Smooth muscle cell of the brain vasculature (primary cell): ENCODE measurements around the gene DNAJC17.

Experiments
- DNase-seq: peaks from one replicate; pipeline ENCODE4 v3.0.0-alpha.2; 2012; ENCODE audit warnings: low read depth, low spot score

The DNAJC17 gene

DNA sequence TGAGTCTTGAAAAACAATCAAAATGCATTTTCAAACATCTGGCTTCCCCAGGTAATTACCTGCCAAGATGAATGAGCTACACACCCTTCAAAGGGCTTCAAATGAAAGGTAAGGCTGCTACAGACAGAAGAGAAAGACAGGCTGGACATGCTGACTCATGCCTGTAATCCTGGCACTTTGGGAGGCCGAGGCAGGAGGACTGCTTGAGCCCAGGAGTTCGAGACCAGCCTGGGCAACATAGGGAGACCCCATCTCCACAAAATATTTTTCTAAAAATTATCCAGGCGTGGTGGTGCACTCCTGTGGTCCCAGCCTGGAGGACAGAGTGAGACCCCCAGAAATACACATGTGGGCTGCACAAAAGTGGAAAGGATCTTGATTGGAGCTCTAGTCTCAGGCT lies 14.9 kb downstream of the DNAJC17 start:
- DNase-seq = no peak

DNA sequence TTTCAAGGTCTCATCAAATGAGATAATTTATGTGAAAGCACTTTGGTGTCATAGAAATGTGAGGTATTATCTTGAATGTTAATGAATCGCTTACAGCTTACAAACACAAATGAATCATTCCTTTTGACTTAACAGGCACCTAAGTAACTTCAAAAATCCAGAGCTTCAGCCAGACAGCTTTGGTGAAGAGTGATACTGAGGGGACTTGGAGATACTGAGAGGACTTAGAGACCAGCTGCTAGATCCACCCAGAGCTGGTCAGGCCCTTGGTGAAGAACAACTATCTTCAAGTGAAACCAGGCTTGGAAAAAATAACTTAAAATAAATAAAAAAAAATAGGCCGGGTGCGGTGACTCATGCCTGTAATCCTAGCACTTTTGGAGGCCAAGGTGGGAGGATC lies 16.6 kb downstream of the DNAJC17 start:
- no peak for DNase-seq

DNA sequence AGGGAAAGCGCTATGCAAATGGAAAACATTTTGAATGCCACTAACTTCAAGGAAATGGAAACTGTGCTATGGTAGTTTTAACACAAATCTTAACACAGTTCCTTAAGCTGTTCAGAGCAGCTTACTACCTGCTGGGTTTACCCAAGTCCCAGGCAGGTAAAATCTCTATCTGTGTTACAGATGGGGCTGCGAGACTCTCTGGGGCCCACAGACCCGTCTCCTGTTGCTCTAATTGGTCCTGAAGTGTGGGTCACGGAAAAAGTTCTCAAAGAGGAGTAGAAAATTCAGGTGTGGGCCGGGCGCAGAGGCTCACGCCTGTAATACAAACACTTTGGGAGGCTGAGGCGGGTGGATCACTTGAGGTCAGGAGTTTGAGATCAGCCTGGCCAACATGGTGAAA lies 17.3 kb downstream of the DNAJC17 start:
- DNase-seq = no peak

DNA sequence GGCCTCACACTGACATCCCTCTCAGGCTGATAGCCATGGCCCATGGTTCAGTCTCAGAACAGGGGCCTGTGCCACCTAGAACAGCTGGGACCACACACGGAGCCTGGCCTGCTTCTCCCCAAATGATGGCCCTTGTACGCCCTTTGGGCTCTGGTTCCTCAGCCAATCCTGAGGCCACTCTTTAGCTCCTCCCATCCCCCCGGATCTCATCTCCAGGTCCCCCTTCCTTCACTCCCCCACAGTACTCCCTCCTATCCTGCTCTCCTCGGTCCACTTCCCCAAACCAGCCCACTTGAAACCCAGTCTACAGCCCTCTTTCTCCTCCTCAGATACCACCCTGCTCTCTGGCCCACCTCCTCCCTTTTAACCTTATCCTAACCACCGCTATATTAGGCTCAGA lies 18.2 kb downstream of the DNAJC17 start:
- DNase-seq = no peak

DNA sequence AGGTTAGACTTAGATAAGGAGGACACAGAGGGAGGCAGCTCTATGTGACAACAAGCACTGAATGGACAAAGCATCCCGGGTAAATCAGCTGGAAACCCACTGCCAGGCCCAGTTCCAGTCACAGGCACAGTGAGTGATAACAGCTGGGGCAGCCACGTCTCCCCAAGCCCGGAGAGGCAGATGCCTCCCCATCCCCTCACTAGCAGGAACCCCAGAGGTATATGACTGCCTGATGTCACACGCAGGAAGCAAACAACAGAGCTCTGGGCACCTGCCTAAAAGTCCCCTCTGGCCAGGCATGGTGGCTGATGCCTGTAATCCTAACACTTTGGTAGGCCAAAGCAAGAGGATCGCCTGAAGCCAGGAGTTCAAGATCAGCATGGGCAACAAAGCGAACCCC lies 19.3 kb downstream of the DNAJC17 start:
- DNase-seq = no peak

DNA sequence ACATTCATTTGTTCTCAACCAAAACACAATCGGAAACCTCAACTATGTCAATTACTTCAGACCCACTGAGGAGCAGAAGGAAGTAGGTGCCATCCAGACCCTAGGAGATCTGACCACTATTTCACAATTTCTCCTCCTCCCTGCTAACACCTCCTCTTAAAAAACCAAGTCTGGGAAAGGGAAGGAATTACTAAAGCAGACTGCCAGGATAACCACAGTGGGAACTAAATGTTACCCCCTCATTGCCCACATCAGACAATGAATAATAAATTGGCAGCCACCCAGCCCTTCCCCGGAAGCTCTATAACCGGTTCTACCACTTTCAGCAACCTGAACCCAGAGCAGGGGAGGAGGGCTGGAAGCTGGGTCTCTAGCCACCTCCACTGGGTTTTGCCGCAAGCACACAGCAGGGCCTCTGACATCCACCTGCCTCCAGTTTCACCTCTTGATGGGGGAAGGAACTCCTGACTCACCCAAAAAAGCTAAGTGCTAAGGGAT lies 19.9 kb downstream of the DNAJC17 start:
- DNase-seq = no peak

DNA sequence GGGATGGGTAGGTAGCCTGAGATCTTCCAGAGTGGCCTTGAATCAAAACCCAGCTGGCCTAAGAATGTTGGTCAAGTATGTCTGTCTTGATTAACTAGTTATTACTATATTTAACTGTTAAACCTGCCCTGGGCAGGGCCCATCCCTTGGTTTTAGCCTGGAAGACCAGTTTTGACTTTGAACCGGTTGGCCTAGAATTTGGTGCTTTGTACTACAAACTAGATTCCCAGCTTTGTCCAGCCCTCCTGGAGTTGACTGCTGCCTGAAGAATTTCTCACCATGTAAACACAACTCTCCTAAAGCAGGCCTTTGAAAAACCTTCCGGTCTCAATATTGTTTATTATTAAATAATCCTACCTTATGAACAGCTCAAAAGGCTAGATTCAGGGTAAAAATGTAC lies 21.5 kb downstream of the DNAJC17 start:
- no peak for DNase-seq

DNA sequence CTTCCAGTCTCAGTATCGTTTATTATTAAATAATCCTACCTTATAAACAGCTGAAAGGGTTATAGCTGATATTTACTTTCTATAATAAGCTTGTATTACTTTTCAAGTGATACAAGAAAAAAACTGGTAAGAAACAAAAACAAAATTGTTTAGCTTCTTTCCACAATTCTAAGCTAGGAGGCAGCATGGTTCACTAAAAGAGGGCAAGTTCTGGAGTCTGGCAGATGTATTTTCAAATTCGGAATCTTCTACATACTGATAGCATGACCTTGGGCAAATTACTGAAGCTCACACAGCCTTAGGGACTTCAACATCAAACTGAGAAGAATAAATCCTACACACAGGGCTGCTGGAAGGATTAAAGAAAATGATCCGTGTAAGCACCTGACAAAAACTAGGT lies 22.1 kb downstream of the DNAJC17 start:
- DNase-seq = no peak

DNA sequence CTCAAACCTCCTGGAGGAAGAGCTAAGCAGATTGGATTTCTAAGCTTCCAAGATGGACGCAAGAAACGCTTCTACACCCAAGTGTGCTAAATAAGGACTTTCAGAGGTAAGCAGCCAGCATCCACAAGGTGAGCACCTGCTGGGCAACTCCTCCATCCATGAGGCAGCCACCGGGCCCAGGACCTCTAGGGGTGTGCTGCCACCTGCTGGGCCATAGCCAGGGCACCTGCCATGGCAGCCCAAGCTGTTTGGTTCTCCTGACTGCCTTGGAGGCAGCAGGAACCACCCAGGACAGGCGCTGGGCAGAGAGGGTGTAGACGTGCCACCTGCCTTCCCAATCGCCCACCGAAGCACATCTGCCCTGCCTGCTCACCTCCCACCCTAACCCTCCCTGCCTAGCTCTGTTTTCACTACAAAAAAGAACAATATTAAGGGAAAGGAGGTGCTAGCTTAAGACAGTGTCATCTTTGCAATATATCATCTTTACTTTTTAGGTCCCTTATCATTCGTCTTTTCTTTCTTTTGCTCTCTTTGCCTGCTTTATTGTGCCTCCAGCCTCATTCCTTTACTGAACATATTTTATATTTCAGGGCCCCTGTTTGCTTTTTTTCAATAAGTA lies 24.6 kb downstream of the DNAJC17 start:
- DNase-seq = no peak

DNA sequence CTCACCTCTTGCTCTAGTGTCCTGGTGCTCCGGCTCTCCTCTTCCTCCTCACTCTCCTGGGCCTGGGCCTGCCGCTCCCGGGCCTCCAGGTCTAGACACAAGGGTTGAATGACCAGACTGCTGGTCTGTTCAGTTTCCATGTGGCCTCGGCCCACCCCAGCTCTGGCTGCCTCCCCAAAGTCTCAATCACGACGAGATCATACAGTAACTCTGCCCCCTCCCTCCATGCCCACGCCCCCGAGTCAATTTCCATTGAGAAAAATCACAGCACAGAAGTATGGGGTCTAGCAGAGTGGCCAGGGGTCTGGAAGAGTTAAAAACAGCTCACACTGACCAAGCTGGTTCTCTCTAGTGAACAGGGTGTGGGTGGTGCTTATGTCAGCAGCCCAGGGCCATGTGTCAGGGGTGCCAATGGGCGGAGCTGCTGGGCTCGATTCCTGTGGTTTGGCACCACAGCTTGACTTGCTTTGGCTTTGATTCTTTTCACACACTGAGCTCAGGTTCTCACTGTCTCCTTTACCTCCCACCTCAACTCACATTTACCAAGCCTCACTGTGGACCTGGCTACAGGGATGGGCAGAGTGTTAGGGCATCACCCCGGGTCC lies 30.6 kb downstream of the DNAJC17 start:
- DNase-seq = no peak

DNA sequence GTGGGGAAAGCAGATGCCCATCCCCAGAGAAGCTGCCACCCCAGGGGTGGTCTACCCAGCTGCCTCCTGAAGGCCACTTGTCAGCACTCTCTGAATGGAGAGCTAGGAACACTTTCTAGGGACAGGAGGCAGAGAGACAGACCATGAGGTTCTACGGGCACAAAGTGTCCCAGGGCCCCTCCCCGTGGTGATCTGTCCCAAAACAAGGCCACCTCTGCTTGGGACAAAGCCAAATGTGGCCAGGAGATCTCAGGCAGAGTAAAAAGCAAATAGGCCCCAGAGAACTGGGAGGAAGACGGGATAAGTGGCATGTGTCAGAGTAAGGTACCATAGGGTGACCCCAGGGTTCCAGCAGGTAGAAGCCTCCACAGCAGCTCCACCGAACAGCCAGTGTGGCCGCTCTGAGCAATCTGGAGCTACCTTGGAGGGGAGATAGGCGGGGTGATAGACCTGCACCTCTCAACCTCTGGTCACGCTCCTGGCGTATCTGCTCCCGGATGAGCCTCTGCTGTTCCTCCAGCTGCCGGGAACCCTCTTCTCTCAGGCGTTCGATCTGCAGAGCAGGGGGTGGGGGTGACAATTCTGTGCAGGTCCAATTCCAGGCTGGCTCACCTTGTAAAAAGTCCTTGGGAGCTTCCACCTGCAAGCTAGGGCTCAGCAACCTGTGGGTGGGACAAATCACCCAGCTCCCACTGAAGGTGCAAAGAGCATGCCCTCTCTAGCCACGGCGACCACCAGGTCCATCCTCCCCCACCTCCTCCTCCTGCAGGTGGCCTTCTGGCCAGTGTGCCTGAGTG lies 31.3 kb downstream of the DNAJC17 start:
- no peak for DNase-seq

DNA sequence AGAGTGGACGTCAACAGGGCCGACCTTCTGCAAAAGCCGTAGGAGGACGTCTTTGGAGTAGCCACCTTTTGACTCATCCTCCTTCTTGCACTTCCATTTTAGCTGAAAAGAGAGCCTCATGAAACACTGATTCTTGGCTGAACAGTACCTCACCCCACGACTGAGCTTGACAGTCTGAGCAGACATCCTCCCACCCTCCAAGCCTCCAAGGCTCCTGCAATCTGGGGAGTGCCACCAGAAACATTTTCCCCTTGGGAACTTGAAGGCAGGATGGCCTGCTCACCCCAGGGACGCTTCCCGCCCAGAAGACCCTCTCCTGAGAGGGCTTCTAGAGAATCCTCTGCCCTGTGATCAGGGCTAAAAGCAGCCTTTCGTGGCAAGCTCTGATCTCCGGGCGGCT lies 32.3 kb downstream of the DNAJC17 start:
- DNase-seq = no peak

DNA sequence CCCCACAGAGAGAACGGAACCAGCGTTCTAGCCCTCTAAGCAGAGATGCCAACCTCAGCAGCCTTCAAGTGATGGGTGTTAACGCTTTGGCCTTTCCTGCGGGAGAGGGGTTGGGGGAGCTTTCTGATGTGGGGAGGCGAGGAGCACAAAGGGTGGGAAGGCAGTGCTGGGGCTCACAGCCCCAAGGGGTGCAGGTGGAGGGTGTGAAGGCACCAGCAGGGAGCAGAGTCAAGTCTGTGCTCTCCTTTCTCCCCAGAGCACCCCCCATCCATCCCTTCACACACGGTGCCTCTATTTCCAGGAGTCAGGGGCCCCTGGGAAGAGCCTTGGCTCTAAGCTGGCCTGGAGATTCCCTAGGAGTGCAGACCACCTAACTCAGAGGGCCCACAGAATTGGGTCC lies 33.4 kb downstream of the DNAJC17 start:
- no peak for DNase-seq

DNA sequence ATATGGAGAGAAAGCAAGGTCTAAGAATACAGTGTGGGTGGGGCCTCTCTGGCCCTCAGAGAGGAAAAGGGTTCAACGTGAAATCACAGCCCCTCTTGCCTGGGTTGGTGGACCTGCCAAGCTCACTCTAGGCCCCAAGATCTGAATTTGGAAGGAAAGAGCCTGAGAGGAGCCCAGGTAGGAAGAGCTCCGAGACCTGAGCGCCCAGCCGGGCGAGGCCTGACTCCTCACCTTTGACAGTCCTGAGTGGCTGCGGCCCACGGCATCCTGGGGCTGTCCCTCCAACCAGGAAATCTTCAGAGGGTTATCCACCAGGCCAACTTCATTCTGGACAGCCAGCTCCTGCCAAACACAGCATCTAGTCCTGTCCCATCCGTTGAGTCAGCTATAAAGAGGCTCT lies 33.8 kb downstream of the DNAJC17 start:
- DNase-seq = no peak

DNA sequence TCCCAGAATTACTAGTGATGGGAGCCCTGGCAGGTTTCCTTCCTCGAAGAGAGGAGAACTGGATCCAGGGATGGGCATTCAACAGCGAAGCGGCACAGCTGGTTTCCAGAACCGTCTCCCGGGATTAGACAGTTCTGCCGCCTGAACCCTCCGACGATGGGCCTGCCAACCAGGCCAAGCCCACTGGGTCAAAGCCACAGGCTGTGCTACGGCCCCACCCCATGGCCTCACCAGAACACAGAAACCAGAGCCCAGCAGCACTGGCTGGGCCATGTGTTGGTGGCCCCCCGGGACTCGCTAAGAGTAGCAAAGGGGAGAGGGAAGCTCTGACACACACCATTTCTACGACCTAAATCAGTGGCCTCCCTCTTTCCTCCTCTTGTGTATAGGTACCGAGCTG lies 35.3 kb downstream of the DNAJC17 start:
- DNase-seq = no peak

DNA sequence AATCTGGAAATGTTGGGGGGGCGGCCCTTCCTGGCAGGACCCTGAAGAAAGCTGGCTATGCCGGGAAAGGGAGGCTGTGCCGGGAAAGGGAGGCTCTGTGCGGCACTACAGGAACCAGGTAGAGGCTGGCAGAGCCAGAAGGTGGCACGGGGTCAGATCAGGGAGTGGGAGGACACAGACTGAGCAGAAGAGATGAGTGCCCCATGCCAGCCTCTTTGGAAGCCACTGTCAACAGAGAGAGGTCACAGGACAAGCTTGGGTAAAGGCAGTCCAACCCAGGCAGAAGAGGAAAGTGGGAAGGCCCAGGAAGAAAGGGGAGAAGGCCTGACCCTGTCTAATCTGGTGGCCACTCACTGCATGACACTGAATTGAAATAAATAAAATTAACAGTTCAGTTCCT lies 36.0 kb downstream of the DNAJC17 start:
- no peak for DNase-seq

DNA sequence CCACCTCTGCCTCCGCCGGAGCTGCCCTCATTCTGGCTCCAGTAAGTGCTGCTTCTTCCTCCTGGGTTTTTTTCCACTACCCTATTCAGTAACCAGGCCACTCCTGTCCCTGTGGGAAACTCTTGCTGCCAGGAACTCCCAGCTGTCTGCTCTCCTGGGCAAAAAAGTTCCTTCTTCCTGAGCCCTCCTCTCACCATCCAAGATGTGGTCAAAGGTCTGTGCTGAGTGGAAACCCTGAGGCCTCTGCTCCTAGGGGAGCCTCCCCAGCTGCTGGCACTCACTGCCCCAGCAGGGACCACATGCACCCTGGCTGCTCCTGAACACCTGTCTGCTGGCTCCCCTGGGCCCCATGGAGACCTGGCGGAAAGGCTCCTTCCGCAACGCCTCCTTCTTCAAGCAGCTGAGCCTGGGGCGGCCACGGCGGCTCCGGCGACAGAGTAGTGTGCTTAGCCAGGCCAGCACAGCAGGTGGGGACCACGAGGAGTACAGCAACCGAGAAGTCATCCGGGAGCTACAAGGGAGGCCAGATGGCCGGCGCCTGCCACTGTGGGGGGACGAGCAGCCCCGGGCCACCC lies 37.0 kb downstream of the DNAJC17 start:
- no peak for DNase-seq

DNA sequence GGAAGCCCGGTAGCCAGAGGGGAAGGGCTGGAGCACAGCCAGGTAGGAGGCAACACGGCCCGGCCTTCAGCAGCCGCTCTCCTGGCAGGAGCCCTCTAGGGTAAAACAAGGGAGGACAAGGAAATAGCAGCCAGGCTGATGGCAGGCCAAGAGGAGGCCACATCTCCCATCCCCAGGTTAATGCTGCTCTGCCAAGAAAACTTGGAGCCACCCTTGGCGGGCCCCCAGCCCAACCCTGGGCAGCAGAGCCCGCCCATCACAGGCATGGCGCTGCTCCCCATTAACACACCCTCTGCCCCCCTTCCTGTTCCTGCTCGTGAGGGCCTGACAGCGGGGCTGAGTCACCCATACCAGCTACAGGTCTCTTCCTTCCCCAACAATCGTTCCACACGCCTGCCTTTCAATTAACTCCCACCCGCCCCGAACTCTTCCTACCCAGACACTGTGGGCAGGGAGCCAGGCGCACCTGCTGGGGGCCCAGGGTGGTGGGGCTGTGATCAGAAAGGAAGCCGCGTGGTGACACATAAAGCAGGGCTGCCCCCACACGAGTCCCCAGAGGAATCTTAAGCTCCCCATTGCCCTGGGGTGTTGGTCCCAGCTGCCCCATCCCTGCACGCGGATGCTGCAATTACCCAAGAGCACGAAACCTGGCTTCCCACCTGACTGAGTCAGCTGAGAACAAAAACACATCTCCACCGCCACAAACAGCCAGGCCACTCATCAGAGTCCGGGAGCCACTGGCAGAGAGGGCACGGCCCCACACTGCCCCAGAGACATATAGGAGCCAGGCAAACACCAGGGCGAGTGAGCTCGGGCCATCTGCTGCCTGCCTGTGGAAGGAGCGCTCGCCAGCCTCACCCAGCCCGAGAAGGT lies 37.8 kb downstream of the DNAJC17 start, which contains the start of gene C15orf62:
TSS of gene C15orf62 (plus strand) at position 707 of the 873 bp plus-strand sequence. CDS start 516 bp downstream, outside the sequence.
- no peak for DNase-seq

DNA sequence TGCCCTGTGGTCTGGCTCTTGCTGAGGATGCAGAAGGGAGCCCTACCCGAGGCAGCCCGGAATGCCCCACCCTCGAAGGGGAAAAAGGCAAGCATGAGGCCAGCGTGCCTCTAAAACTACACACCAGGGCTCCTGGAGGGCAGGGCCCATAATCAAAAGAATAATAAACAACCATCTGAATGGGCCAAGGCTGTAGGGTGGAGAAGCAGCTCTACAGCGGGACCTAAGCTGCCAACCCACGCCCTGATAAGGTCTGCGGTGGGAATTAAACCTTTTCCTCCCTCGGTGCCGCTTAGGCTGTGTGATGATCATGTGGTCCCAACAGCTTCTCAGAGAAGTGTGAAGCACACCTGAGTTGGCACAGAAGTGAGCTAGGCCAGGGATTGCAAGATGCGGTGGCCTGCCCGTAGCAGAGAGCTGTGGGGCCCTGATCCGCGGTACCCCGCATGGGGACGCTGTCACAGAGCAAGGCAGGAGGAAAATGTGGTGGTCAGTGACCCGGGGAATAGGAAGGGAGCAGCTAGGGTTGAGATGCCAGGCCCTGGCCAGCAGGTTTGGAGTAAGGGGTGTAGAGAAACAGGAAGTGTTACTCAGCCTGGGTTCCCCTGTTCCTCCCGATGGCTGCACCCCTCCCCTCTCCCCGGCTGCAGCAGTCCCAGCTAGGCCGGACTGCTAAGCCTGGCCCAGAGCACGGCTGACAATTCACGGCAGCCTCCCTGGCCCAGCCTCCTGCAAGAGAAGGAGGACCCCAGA lies 38.6 kb downstream of the DNAJC17 start:
- DNase-seq = no peak

DNA sequence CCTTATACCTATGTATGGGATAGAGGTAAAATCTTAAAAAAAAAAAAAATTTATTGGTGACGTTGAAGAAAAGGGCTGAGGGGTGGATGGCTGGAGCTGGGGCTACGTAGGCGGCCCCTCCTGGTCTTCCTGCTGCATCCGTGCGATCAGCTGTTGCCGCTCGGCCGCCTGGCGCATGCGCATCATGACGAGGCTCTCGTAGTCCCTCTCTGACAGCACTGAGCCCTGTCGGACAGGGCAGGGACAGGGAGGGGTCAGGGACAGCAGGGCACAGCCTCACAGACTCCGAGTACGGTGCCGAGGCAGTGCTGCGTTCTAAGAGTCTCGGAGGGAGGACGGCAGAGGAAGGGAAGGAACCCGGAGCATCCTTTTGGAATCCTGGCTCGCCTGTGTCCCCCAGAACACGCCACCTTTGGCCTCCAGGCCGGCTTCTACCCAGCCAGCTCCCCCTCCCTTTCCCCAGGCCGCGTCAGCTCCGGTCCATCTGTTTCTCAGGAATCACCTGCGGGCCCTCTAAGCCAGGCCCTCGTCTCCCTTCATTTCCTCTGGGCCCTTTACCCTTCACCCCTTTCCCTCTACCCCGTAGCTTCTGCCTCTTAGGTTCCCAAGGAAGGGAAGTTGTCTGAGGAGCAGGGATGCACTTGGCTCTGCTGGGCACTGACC lies 39.3 kb downstream of the DNAJC17 start:
- no peak for DNase-seq
